Stimulated activated naive CD4-positive, alpha-beta T cell (primary cell): Measurements from ENCODE around the gene PALS1.
"Not testable (repeated sequence)": the region's sequence is repeated elsewhere in the genome, so short reads cannot be mapped to it uniquely, and the experiment has no call there.

ENCODE experiments used
- DNase-seq, 6 experiments: peaks; one replicate each; lab custom pipeline; 2025; lab: John Stamatoyannopoulos, UW

The PALS1 gene

DNA sequence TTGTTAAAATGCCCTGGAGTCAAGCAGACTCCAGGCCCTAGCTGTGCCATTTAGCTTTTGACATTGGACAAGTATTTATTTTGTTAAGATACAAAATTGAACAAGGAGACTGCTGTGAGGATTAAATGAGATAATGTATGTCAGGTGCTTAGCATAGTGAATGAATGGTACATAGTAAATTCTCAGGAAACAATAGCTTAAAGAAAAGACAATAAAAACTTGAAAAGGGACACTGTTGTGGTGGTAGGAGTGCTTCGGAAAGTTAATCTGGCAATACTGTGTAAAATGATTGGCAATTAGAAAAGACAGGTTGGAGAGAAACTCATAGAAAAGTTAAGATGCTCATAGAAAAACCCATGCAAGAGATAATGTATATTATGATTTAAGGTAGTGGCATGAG, 19.7 kb downstream of the PALS1 start:
- no peak for DNase-seq

DNA sequence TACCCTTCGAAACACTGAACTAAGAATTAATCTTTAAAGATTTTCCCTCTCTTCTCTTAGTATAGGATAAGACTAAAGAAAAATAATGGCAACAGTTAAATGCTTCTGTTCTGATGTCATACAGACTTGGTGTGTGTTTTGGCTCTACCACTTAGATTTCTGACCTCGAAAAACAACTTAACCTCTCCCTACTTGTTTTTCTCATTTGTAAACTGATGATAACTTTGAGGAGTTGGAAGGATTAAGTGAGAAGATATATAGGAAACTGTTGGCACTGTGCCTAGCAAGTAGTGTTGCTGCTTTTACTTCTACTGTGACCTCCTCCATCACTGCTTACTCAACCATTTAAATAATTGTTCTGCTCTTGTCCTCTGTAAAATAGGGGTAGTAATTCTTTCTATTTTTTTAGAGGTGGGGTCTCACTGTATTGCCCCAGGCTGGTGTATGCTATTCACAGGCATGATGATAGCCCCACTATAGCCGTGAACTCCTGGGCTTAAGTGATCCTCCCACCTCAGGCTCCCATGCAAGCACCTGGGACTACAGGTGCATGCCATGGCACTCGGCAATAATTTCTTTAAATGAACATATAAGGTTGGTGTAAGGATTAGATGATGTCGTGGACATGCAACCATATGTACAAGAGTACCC, 22.4 kb downstream of the PALS1 start:
- no peak for DNase-seq

DNA sequence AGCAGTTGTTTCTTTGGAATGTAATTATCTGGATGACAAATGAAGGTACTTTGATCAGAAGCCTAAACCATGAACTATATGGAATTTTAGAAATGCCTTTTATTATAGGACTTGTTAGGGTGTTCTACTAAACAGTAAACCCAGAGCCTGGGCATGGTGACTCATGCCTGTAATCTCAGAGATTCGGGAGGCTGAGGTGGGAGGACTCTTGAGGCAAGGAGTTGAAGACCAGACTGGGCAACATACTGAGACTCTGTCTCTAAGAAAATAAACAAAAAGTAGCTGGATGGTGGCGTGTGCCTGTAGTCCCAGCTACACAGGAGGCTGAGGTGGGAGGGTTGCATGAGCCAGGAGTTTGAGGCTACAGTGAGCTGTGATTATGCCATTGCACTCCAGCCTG, 23.9 kb downstream of the PALS1 start:
- no peak for DNase-seq

DNA sequence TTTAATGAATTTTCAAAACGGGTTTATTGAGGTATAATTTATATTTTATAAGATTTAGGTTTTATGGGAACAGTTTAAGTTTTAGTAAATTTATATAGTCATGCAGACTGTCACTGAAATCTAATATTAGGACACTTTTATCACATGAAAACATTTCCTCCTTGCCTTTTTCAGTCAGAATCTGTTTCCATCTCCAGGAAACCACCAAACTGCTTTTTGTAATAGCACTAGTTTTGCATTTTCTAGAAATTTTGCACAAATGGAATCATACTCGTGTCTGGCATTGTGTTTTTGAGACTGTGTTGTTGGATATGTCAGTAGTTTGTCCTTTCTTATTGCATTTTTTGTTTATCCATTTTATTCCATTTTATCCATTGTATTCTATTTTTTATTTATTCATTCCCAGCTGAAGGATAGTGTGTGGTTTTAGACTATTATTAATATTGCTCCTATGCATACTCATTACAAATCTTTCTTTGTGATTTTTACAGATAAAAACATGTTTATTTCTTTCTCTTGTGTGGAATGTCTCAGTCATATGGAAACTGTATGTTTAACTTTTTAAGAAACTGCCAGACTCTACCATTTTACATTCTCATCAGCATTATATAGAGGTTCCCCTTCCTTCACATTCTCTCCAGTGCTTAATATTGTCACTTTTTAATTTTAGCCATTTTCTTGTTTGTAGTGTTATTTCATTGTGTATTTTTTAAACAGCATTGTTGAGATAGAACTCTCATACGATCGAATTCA, 26.5 kb downstream of the PALS1 start:
- no peak for DNase-seq

DNA sequence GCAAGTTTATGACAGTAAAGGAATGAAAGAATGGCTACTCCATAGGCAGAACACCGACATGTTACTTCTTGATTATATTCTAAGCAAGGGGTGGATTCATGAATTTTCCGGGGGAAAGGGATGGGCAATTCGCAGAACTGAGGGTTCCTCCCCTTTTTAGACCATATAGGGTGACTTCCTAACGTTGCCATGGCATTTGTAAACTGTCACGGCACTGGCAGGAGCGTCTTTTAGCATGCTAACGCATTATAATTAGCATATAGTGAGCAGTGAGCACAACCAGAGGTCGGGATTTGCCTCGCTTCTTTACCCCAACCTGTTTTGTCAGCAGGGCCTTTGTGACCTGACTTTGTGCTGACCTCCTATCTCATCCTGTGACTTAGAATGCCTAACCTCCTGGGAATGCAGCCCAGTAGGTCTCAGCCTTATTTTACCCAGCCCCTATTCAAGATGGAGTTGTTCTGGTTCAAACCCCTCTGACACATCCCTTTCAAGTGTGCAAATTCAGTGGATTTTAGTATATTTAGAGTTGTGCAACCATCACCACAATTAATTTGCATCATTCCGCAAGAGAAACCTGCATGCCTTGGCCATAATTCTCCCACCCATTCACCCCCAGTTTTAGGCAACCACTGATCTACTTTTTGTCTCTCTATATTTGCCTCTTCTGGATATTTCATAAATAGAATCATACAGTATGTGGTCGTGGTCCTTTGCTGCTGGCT, 27.4 kb downstream of the PALS1 start:
- DNase-seq = no peak

DNA sequence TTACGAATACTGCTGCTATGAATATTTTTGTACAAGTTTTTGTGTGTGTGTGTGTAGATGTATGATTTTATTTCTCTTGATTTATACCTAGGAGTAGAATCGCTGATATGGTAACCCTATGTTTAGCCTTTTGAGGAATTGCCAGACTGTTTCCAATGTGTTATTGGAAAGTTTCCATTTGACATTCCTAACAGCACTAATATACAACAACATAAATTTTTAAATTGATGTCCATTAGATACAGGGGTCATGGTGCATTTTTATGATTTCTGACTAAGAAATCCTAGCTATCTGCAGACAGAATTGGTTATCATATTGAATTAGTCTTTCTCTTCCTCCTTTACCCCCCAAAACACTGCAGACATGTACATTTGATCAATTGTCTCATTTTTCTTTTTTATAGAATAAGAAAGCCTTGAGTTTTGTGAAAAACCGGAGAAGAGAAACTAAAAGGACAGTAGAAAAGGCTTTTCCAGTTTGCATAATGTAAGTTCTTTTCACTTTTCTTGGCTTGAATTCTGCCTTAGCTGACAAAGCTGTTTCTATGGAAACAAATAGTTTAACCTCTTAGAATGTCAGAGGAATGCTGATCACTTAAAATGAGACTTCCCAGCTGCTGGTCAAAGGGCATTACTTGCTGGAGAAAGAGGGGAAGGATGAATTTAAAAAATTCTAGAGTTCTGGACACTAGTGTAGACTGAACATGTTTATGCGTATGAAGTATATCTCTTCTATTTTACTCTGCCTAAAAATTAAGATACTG, 28.2 kb downstream of the PALS1 start:
- DNase-seq = no peak

DNA sequence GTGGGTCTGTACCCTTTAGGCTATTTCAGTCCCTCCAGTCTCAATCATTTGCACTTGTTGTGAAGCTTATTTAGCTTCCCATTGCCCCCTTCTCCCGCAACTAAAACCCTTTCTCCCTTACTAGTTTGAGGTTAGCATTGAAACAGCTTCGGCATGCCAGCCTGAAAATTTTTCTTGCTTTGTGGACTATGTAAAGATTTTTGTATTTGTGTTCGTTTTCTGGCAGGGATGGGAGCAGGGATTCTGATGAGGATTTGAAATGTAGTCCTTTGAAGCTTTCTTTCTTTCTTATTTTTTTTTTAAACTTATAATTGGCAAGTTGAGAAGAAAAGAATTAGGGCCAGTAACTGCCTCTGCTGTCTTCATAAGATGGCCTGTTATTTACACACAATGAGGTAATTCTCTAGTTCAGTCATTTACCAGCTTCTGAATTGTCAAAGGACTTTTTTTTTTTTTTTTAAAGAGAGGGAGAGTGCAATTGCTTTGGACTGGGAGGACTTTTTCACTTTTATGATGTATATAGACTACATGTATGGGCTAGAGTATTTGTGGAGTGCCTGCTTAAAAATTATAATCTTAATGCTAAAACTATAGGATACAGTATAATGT, 29.0 kb downstream of the PALS1 start:
- no peak for DNase-seq

DNA sequence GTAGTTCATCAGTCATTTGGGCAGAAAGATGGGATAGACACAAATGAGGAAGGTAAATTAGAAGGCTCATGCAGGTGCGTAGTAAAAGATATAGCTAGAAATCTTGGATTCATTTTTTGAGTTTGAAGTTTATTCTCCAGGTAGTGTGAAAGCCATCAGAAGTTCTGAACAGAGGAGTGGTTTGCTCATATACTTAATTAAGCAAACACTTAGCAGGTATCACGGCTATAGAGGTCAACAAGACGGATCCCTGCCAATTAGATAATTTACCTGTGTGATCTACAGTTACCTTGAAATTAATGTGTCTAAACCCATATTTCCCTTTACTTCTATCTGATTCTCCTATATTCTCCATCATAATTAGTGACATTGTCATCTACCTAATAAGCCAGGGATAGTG, 29.7 kb downstream of the PALS1 start:
- no peak for DNase-seq

DNA sequence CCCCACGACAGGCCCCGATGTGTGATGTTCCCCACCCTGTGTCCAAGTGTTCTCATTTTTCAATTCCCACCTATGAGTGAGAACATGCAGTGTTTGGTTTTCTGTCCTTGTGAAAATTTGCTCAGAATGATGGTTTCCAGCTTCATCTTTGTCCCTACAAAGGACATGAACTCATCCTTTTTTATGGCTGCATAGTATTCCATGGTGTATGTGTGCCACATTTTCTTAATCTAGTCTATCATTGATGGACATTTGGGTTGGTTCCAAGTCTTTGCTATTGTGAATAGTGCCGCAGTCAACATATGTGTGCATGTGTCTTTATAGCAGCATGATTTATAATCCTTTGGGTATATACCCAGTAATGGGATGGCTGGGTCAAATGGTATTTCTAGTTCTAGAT, 32.0 kb downstream of the PALS1 start:
- DNase-seq = not testable (repeated sequence)

DNA sequence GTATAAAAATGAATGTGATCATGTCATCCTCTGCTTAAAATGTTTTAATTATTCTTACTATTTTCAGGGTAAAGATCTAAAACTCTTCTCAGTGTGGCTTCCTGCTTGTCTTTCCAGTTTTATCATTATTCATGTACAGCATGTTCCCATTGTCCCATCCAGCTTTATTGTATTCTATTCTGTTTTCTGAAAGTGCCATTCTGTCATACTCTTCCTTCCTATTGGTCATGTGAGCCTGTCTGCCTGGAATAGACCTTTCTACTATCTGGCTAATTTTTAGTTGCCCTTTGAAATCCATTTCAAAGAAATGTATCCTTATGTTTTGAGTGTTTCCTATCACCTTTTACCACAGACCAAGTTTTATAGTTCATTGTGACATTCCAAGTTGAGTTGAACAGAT, 34.9 kb downstream of the PALS1 start:
- no peak for DNase-seq

DNA sequence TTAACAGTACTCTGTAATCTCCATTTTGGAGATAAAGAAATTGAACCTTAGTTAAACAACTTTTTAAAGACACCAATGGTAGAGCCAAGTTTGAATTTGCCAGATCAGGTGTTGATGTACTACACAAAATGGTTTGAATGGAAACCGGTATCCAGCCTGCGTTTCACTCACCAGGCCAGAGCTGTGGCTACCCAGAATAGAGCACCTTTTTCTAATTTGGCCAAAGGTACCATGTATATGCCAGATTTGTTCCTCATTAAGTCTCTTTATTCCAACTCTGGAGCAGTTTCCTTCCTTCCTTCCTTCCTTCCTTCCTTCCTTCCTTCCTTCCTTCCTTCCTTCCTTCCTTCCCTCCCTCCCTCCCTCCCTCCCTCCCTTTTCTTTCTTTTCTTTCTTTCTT, 39.3 kb downstream of the PALS1 start:
- DNase-seq = no peak

DNA sequence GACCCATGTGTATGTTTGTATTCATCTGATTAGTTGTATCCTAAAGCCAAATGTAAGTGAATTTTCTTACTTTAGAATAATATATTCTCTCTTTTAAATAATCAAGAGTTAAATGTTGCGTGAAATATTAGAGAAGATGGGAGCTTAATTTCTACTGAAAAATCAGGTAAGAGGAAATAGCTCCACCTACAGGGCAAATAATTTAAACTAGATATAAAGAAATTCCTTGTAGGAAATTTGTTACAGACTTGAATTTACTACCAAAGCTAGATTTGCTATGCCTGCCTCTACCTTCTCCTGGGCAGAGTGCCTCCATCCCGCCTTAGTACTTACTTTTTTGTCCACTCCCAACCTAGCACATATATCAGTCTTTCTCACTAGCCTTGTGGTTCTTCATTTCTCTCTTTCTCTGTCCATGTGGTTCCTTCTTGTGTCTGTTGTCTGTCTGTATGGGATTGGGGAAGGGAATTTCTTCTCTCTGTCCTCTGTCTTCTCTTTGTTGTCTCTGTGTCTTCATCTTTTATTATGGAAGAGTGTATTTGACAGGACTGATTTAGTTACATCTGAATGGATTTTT, 44.7 kb downstream of the PALS1 start:
- DNase-seq = peak in 2 of 6 experiments; percentile 19 to 34
